K562 (cell line): ENCODE results near the gene ACADVL. TPM values are rescaled to one million over a fixed set of nuclear protein-coding genes. Genes with fewer than 3 reads are reported as not detected.

Experiments used
- ATAC-seq: fragments of 200-7000 bp; cut with Tn5 transposase; 3 replicates; pipeline ENCODE4 v1.9.1; 2020; ENCODE audit warnings: moderate library complexity
- BruUV-seq: library from RNA; stranded (reverse); fragments of 400-500 nt; replicated peaks from 2 replicates; lab custom pipeline; 2021; lab: Mats Ljungman, UMichigan
- CTCF ChIA-PET: fragments of 300-600 bp; formaldehyde crosslinking; extraction: SDS; loops from one replicate; lab custom pipeline; 2021; ENCODE audit warnings: low intra/inter-chr PET ratio; lab: Yijun Ruan, JAX
- POLR2A ChIA-PET: fragments of 300-600, 350-650 bp; sonication (Branson Sonifier 250); formaldehyde crosslinking; extraction: SDS; loops from one replicate; lab custom pipeline; 2021; ENCODE audit warnings: antibody characterized with exemption, inconsistent platforms; lab: Yijun Ruan, JAX
- DNase-seq, 4 experiments: peaks; one replicate each; pipeline versions ENCODE4 v3.0.0 to v3.0.0-alpha.2; 2011 to 2018; ENCODE audit warnings: low spot score in 3 of 4, mixed read lengths in 3 of 4; ENCODE audit errors: extremely low read depth in 1 of 4
- FAIRE-seq: peaks from 2 replicates; lab custom pipeline; 2011; peaks lifted over from hg19 to GRCh38; lab: Jason Lieb, UNC
- H2AFZ ChIP-seq: 2 replicates; pipeline ENCODE4 v1.6.0; 2011; ENCODE audit warnings: low read depth, low read length, control low read depth, inconsistent platforms
- H3K27ac ChIP-seq: fragments of 200-600 bp; 3 replicates; pipeline ENCODE4 v1.8.0; 2011; ENCODE audit warnings: low read depth, mild to moderate bottlenecking, control low read depth, inconsistent platforms, low read length, moderate library complexity, mixed read lengths; ENCODE audit errors: extremely low read depth
- H3K27me3 ChIP-seq, 2 experiments: fragments of 300-600 bp in 1 of 2; 2 replicates in 1 of 2; 3 replicates in 1 of 2; pipeline versions ENCODE4 v1.6.0 to v1.8.0; 2011; ENCODE audit warnings: inconsistent platforms in 2 of 2, low read length in 2 of 2, mild to moderate bottlenecking in 1 of 2, mixed read lengths in 1 of 2, moderate library complexity in 1 of 2; ENCODE audit not compliant: control insufficient read depth in 2 of 2, insufficient read depth in 2 of 2
- H3K36me3 ChIP-seq: fragments of 300-600 bp; 3 replicates; pipeline ENCODE4 v1.8.0; 2011; ENCODE audit warnings: mild to moderate bottlenecking, low read length, inconsistent platforms; ENCODE audit not compliant: control insufficient read depth, insufficient read depth
- H3K4me1 ChIP-seq, 2 experiments: fragments of 200-600 bp in 1 of 2; replicated peaks in 1 of 2; 2 replicates in 1 of 2; 3 replicates in 1 of 2; pipeline versions ENCODE4 v1.5.1 to v1.8.0; 2011; ENCODE audit warnings: inconsistent platforms in 2 of 2, low read length in 2 of 2, mild to moderate bottlenecking in 1 of 2, mixed read lengths in 1 of 2, moderate library complexity in 1 of 2; ENCODE audit not compliant: control insufficient read depth in 2 of 2, insufficient read depth in 2 of 2
- H3K4me2 ChIP-seq: 2 replicates; pipeline ENCODE4 v1.6.1; 2011; ENCODE audit warnings: low read length, control low read depth, inconsistent platforms, mixed read lengths; ENCODE audit not compliant: insufficient read depth
- H3K4me3 ChIP-seq: fragments of 200-600 bp; sonication (generic), shearing (Covaris generic); 2 replicates; pipeline ENCODE4 v1.5.1; 2016; ENCODE audit warnings: control low read depth, inconsistent platforms
- H3K79me2 ChIP-seq: fragments of 200-600 bp; 3 replicates; pipeline ENCODE4 v1.8.0; 2011; ENCODE audit warnings: low read length, inconsistent platforms; ENCODE audit not compliant: control insufficient read depth, insufficient read depth
- H3K9ac ChIP-seq, 2 experiments: 2 replicates each; pipeline versions ENCODE4 v1.6.0 to v1.6.1; 2011; ENCODE audit warnings: low read depth in 2 of 2, low read length in 2 of 2, control low read depth in 1 of 2, inconsistent platforms in 1 of 2, mild to moderate bottlenecking in 1 of 2, mixed read lengths in 1 of 2; ENCODE audit not compliant: insufficient read depth in 1 of 2
- H3K9me1 ChIP-seq: one replicate; pipeline ENCODE4 v1.6.0; 2011; ENCODE audit warnings: inconsistent platforms, mild to moderate bottlenecking, low read length, moderate library complexity; ENCODE audit not compliant: control insufficient read depth, insufficient read depth
- H3K9me3 ChIP-seq: replicated peaks from 2 replicates; pipeline ENCODE4 v1.5.1; 2011; ENCODE audit warnings: low read depth, low read length, inconsistent platforms; ENCODE audit not compliant: control insufficient read depth, insufficient read depth
- H4K20me1 ChIP-seq: replicated peaks from 2 replicates; pipeline ENCODE4 v1.6.1; 2011; ENCODE audit warnings: low read length, inconsistent platforms, mixed read lengths; ENCODE audit not compliant: control insufficient read depth, insufficient read depth
- ARHGAP35 ChIP-seq: fragments of 450-650 bp; IDR thresholded peaks from 2 replicates; pipeline ENCODE4 v1.6.1; 2018; ENCODE audit not compliant: partially characterized antibody
- ELF4 ChIP-seq: fragments of 450-650 bp; formaldehyde crosslinking; IDR thresholded peaks from 2 replicates; pipeline ENCODE4 v1.4.0; 2022; ENCODE audit warnings: missing genetic modification characterization
- MCM5 ChIP-seq: fragments of 450-650 bp; IDR thresholded peaks from 2 replicates; pipeline ENCODE4 v1.6.1; 2016; ENCODE audit warnings: low read depth
- MTF1 ChIP-seq: fragments of 250-450 bp; sonication (Bioruptor Pico); IDR thresholded peaks from 2 replicates; pipeline ENCODE4 v1.9.0; 2021; ENCODE audit warnings: moderate library complexity, mild to moderate bottlenecking, inconsistent platforms, borderline replicate concordance
- PML ChIP-seq: IDR thresholded peaks from 2 replicates; pipeline ENCODE4 v1.6.1; 2012; ENCODE audit warnings: low read length, inconsistent platforms
- POLR2A ChIP-seq: fragments of 450-650 bp; conservative IDR thresholded peaks from 2 replicates; pipeline ENCODE4 v1.6.1; 2016
- POLR2AphosphoS2 ChIP-seq: IDR thresholded peaks from 2 replicates; pipeline ENCODE4 v1.6.1; 2012; ENCODE audit warnings: low read length, improper control_type of control experiment
- POLR2AphosphoS5 ChIP-seq: IDR thresholded peaks from 2 replicates; pipeline ENCODE4 v1.6.1; 2011; ENCODE audit warnings: mild to moderate bottlenecking, low read depth, low read length, moderate library complexity; ENCODE audit not compliant: control insufficient read depth, insufficient read depth
- RBFOX2 ChIP-seq: fragments of 200-400 bp; formaldehyde crosslinking; IDR thresholded peaks from 2 replicates; pipeline ENCODE4 v1.6.1; 2017; ENCODE audit warnings: low read depth, mild to moderate bottlenecking, low read length, moderate library complexity
- WGBS: fragments of 100-300 bp; shearing (Covaris generic); methylation state at CpG from one replicate; pipeline ENCODE4 v1.1.6; 2016; ENCODE audit warnings: low coverage, mixed read lengths; ENCODE audit not compliant: insufficient coverage; ENCODE audit errors: missing lambda C conversion rate; 5-methylcytosine and 5-hydroxymethylcytosine counted together
- in situ Hi-C: fragments of 300-500 bp; cut with MboI; formaldehyde crosslinking; loops from 4 replicates; pipeline ENCODE4 v1.15.0; 2018; ENCODE audit warnings: inconsistent platforms, mixed read lengths
- intact Hi-C: fragments of 100-400 bp; cut with micrococcal nuclease; formaldehyde crosslinking; loops from 2 replicates; pipeline ENCODE4 v1.14.2; 2022
- polyA plus RNA-seq, 8 experiments: library from polyadenylated mRNA; depleted of rRNA in 4 of 8; stranded (reverse) in 5 of 8; unstranded in 3 of 8; fragments of >200 nt; fragmentation: Nextera tagmentation in 2 of 8; fragmentation: Illumina TruSeq in 1 of 8; extraction: Ambion mirVana in 2 of 8; extraction: Trizol in 1 of 8; gene quantifications; 2 replicates each; pipeline versions ENCODE4 v1.2.1 to v1.2.3, GENCODE V29; 2011 to 2014; ENCODE audit warnings: inconsistent platforms in 1 of 8, missing spikeins in 1 of 8
- total RNA-seq, 7 experiments: library from RNA; depleted of rRNA in 6 of 7; stranded (reverse); fragments of >200 nt in 6 of 7; fragmentation: Illumina TruSeq in 2 of 7; extraction: Trizol in 2 of 7; gene quantifications; 2 replicates each; pipeline versions ENCODE4 v1.2.1 to v1.2.3, GENCODE V29; 2011 to 2021; ENCODE audit warnings: low replicate concordance in 1 of 7
- TF ChIP-seq, protein P1 (sequence below): sonication (generic); formaldehyde crosslinking; IDR thresholded peaks from 2 replicates; pipeline ENCODE4 v1.8.1; 2022; ENCODE audit warnings: missing genetic modification reagents

Gene ACADVL
- total and polyA plus RNA-seq, 9 of the 15 experiments (the other 6 are each of a cell fraction or from before 2014, with no cell fraction given): 25.5 to 449 (median 214) TPM

DNA sequence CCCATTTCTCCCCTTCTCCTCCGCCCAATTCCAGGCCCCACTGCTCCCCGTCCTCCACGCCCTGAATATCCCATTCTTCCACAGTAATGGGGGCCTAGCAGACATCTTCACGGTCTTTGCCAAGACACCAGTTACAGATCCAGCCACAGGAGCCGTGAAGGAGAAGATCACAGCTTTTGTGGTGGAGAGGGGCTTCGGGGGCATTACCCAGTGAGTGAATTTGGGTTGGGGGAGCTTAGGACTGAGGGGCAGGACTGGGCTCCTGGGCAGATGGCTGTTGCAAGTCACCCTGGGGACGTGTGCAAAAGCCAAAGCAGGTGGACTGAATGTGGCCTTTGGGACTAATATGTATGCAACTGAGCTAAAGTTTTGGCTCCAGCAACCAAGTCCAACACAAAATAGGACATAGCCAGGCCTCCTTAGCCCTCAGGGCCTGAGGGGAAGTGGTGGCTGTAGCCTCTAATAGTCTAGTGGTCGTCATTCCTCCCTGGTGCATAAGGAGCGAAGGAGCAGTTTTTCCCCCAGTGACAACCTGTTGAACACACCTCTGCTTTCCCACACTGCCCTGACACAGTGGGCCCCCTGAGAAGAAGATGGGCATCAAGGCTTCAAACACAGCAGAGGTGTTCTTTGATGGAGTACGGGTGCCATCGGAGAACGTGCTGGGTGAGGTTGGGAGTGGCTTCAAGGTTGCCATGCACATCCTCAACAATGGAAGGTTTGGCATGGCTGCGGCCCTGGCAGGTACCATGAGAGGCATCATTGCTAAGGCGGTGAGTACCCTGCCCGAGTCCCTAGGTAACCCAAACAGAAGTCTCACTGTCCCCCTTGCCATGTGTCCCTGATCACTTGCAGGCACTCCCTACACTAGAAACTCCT, 2.6 kb downstream of the ACADVL start:
- H3K4me3 ChIP-seq: no peak overlapping the region
- no peak overlapping the region for H2AFZ ChIP-seq
- ChIA-PET POLR2A (interaction anchor here (0.8 to 7.7 kb wide), 3 partner anchors 8 to 254 kb away, joined by 3 to 73 read pairs (median 19); partner anchors contain the start of gene DVL2), CTCF (no interaction called here)
- H3K4me1 ChIP-seq: peaks cover 25 to 57% of the 10 kb centered on the region in 2 experiments
- no peak overlapping the region; a peak in 1 of 4 replicates for H3K9ac ChIP-seq
- ATAC-seq: no peak
- intact Hi-C loops (no loop called here), in situ Hi-C loops (no loop called here)
- H3K79me2 ChIP-seq: peaks cover 24% of the 10 kb centered on the region
- DNase-seq: no peak
- H3K27me3 ChIP-seq: no peaks in the 10 kb centered on the region
- FAIRE-seq: no peak
- H3K9me1 ChIP-seq: peaks cover 6% of the 10 kb centered on the region
- peaks cover 68% of the 10 kb centered on the region; the same call in 2 of the 3 replicates for H3K36me3 ChIP-seq
- H3K27ac ChIP-seq: no peak overlapping the region
- peaks cover 6% of the 10 kb centered on the region for H4K20me1 ChIP-seq
- H3K4me2 ChIP-seq: no peak overlapping the region
- H3K9me3 ChIP-seq: no peaks in the 10 kb centered on the region
- peak; percentile 38; the same call in 1 of the 2 replicates for TF ChIP-seq RBFOX2
- TF ChIP-seq MTF1 (CRISPR knock-in tag): no peak
- TF ChIP-seq POLR2AphosphoS2: peak; percentile 16; the same call in 1 of the 2 replicates
- peak; percentile 10; the same call in 1 of the 2 replicates for TF ChIP-seq POLR2AphosphoS5
- TF ChIP-seq ELF4 (CRISPR knock-in tag): 0 out of 2 replicates have a peak, but pooled peaks have one; percentile 14
- no peak for TF ChIP-seq MCM5
- TF ChIP-seq ARHGAP35: no peak
- TF ChIP-seq, protein P1, sequence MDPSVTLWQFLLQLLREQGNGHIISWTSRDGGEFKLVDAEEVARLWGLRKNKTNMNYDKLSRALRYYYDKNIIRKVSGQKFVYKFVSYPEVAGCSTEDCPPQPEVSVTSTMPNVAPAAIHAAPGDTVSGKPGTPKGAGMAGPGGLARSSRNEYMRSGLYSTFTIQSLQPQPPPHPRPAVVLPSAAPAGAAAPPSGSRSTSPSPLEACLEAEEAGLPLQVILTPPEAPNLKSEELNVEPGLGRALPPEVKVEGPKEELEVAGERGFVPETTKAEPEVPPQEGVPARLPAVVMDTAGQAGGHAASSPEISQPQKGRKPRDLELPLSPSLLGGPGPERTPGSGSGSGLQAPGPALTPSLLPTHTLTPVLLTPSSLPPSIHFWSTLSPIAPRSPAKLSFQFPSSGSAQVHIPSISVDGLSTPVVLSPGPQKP (CRISPR knock-in tag): no peak
- peak; percentile 58 for TF ChIP-seq POLR2A
- 0 out of 2 replicates have a peak, but pooled peaks have one; percentile 10 for TF ChIP-seq PML
- BruUV-seq: TSS peak; percentile 41
- WGBS: 85% methylated on average over 12 of the region's 15 CpGs
